DMS79 (cell line): ENCODE measurements around the gene SOWAHC.
"Not testable (repeated sequence)": the region's sequence is repeated elsewhere in the genome, so short reads cannot be mapped to it uniquely, and the experiment has no call there.

ENCODE experiments used
- DNase-seq: peaks from one replicate; lab custom pipeline; 2025; lab: John Stamatoyannopoulos, UW

The SOWAHC gene, protein sequence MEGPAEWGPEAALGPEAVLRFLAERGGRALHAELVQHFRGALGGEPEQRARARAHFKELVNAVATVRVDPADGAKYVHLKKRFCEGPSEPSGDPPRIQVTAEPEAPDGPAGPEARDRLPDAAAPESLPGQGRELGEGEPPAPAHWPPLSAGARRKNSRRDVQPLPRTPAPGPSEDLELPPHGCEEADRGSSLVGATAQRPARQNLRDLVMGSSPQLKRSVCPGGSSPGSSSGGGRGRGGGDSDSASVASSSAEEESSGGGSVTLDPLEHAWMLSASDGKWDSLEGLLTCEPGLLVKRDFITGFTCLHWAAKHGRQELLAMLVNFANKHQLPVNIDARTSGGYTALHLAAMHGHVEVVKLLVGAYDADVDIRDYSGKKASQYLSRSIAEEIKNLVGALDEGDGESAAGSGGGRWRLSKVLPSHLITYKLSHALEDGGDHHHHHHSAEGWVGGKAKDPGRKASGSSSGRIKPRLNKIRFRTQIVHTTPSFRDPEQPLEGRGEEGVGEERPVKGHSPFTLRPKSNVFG

GRCh38 chr2:109613922-109614714 lies at the start of gene SOWAHC, which contains the start of gene SEPTIN10:
SOWAHC (plus strand) TSS chr2:109614364; CDS start chr2:109614490, 126 bp downstream.
SEPTIN10 (minus strand) TSS chr2:109613966; CDS start chr2:109613827, 139 bp downstream.
- DNase-seq: peak; percentile 89

- DNase-seq: no peak
Observed at GRCh38 chr2:109575373-109575772, 38.8 kb upstream of the SOWAHC start.

- not testable (repeated sequence) for DNase-seq
Observed at GRCh38 chr2:109577630-109578029, 36.5 kb upstream of the SOWAHC start.

DNA sequence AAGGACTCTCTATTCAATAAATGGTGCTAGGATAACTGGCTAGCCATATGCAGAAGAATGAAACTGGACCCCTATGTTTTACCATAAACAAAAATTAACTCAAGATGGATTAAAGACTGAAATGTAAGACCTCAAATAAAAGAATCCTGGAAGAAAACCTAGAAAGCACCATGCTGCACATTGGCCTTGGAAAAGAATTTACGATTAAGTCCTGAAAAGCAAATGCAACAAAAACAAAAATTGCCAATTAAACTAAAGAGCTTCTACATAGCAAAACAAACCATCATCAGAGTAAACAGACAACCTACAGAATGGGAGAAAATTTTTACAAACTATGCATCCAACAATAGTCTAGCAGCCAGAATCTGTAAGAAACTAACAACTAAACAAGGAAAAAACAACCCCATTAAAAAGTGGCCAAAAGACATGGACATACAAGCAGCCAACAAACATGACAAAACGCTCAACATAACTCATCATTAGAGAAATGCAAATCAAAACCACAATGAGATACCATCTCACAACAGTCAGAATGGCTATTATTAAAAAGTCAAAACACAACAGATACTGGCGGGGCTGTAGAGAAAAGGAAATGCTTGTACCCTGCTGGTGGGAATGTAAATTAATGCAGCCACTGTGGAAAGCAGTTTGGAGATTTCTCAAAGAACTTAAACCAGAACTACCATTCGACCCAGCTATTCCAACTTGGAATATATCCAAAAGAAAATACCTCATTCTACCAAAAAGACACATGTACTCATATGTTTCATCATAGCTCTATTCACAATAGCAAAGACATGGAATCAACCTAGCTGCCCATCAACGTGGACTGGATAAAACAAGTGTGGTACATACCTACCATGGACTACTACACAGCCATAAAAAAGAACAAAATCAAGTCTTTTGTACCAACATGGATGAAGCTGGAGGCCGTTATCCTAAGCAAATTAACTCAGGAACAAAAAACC lies 31.0 kb upstream of the SOWAHC start:
- DNase-seq: no peak

- no peak for DNase-seq
Observed at GRCh38 chr2:109586687-109587086, 27.5 kb upstream of the SOWAHC start.

GRCh38 chr2:109591206-109591605 lies 23.0 kb upstream of the SOWAHC start:
- DNase-seq: no peak

DNA sequence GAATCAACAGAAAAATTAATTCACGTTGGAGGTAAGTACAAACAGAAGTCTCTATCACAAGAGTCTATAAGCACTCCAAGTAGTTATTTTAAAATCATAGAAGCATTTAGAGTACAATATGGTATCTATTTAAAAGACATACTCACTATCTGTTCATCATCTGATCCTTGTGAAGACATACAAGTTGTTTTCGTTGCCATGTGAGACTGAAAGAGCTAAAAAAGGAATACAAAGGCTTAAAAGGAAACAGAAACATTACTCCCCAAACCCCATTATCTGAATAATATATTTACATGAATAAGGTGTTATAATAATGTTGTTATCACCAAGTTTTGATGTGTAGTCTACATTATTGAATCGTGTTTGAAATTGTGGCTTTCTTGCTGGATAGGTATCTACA lies 21.3 kb upstream of the SOWAHC start:
- DNase-seq: no peak

DNA sequence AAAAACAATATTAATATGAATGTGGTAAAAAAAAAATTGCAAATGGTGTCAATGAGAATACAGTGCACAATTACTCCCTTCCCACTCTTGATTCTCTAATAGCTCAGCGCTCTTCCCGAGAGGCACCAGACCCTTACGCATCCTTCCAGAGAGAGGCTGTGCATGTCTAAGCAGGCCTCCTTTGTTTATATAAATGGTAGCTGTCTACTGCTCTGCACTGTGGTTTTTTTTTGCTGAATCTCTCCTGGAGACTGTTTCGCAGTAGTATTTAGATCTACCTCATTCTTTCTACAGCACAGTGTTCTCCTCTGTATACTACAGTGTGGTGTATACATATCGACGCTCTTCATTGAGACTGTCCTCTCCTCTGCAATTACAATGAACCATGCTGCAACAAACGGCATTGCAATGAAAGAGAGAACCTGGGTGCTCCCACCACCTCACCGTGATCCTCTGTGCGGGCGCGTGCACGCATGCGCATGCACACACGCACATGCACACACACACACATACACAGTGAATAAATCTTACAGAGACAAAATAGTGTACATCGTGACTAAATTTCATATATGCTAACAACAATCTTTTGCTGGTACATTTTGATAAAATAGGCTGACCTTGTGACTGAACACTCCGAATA lies 19.8 kb upstream of the SOWAHC start:
- peak; percentile 21 for DNase-seq

GRCh38 chr2:109595644-109596043 lies 18.5 kb upstream of the SOWAHC start:
- no peak for DNase-seq

DNA sequence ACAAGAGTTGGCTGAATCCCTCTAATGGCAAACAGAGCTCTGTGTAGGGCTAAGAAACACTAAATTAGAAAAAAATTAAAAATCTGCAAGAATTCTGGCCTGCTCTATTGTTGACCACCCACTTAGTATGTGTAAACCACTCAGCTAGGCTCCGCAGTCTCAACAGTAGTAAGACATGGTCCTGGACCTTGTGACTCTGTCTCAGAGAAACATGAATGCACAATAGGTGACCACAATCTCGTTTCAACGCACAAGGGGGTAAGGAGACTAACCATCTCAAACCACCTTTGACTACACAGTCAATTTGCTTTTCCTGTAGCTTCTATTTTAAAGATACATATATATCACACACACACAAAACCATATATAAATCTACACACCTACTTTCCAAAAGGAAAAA lies 16.9 kb upstream of the SOWAHC start:
- DNase-seq: no peak

DNA sequence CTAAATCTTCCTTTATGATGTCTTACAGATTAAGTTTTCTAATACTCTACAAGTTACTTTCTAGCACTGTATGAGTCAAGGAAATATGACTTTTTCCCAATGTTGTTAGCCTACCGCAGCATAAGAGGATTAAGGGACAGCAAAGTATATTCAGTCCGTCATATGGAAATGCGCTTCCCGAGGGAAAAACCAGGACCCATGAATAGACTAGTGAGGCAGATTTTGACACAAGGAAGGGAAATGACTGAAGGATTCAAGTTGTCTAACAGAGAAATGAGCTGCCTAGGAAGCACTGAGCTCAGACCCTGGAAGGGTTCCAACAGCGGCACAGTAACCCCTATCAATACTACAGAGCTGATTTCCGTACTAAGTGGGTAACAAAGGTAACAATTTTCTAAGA lies 12.4 kb upstream of the SOWAHC start:
- no peak for DNase-seq

DNA sequence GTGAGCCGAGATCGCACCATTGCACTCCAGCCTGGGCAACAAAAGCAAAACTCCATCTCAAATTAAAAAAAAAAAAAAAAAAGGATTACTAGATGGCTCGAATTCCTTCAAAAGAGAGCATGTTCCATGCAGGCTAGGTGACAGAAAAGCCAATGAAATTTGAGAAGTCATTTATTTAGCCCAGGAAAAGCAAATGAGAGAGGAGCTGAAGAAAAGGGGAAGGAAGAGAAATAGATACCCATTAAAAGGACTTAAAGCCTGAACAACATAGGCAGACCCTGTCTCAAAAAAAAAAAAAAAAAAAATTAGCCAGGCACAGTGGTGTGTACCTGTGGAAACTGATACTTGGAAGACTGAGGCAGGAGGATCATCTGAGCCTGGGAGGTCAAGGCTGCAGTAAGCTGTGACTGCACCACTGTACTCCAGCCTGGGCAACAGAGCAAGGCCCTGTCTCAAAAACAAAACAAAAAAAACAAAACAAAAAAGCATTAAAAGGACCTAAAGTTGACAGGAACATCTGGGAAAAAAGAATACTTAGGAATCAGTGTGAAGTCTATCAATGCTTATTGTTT lies 11.5 kb upstream of the SOWAHC start:
- DNase-seq: no peak

DNA sequence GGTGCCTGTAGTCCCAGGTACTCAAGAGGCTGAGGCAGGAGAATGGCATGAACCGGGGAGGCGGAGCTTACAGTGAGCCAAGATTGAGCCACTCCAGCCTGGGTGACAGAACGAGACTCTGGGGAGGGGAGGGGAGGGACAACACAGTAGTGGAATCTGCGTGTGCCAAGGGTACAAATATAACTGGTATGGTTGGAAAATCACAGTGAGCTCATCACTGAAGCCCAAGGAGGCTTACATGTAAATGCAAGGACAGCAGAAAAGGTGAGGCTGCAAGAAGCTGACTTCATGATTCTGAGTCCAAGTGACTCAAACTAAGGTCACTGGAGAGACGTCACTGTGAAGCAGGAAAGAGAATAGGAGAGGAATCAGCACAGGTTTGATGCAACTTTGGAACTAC lies 9.6 kb upstream of the SOWAHC start:
- DNase-seq: no peak

- no peak for DNase-seq
Observed at GRCh38 chr2:109607766-109608165, 6.4 kb upstream of the SOWAHC start.

DNA sequence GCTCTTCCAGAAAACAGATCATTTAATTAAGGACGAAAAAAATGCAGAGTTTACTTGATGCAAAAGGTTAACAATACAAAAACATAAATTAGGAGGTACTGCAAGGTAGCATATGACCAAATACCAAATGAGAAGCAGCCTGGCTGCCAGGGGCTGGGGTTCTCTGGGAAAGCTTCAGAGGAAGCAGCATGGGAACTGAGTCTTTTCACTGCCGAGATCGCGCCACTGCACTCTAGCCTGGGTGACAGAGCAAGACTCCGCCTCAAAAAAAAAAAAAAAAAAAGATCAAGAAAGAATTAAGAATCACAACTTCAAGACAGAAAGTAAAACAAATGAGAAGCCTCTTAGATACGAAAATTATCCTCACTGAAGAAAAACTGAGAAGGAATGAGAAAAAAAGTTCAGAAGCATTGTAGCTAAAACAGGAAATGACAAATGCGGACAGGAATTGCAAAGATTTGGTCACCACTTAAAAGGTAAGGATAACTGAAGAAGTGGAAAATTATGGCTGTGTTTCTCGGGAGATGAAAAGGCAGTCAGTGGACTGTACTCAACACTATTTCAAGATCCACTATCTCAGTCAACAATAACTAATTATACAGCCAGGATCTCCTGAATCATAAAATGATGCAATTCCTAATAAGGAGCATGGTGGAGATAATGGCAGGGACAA lies 4.7 kb upstream of the SOWAHC start:
- DNase-seq: no peak

DNA sequence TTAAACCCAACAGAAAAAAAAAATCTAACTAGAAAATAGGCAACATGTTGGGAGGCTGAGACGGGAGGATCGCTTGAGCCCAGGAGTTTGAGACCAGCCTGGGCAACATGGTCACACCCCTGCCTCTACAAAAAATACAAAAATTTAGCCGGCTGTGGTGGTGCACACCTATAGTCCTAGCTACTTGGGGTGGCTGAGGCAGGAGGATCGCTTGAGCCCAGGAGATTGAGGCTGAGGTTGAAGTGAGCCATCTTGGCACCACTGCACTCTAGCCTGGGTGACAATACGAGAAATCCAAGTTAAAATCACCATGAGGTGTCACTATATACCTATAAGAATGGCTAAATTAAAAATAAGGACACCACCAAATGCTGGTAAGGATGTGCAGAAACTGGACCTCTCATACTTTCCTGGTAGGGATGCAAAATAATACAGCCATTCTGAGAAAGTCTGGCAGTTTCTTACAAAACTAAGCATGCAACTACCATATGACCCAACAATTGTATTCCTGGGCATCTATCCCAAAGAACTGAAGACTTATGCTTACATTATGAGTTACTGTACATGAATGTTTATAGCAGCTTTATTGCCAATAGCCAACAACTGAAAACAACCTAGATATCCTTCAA lies 2.6 kb upstream of the SOWAHC start:
- DNase-seq: no peak

- no peak for DNase-seq
Observed at GRCh38 chr2:109613081-109613921, 863 bp upstream of the SOWAHC start.

GRCh38 chr2:109614715-109615636 lies 812 bp downstream of the SOWAHC start:
- no peak for DNase-seq
